ENCODE results near the gene CDC34. TPM values are rescaled to one million over a fixed set of nuclear protein-coding genes. Genes with fewer than 3 reads are reported as not detected.

CDC34 gene
- total RNA-seq, 1 donor from 2014 or later, result 265 TPM

DNA sequence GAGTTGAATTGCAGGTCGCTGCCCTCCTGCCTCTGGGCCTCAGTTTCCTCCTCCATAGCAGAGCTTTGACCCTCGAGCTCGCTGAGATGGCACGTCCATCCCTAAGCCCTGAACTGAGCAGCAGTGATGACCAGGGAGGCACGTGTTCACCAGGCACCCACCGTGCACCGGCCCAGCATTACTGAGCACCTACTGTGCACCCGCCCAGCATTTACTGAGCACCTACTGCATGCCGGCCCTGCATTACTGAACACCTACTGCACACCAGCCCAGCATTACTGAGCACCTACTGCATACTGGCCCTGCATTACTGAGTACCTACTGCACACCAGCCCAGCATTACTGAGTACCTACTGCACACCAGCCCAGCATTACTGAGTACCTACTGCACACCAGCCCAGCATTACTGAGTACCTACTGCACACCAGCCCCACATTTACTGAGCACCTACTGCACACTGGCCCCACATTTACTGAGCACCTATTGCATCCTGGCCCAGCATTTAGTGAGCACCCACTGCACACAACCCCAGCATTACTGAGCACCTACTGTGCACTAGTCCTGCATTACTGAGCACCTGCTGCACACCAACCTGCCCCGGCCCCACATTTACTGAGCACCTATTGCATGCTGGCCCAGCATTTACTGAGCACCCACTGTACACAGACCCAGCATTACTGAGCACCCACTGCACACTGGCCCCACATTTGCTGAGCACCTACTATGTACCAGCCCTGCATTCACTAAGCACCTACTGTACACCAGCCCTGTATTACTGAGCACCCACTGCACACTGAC lies 18.0 kb upstream of the CDC34 start:
- TF ChIP-seq, protein P1, sequence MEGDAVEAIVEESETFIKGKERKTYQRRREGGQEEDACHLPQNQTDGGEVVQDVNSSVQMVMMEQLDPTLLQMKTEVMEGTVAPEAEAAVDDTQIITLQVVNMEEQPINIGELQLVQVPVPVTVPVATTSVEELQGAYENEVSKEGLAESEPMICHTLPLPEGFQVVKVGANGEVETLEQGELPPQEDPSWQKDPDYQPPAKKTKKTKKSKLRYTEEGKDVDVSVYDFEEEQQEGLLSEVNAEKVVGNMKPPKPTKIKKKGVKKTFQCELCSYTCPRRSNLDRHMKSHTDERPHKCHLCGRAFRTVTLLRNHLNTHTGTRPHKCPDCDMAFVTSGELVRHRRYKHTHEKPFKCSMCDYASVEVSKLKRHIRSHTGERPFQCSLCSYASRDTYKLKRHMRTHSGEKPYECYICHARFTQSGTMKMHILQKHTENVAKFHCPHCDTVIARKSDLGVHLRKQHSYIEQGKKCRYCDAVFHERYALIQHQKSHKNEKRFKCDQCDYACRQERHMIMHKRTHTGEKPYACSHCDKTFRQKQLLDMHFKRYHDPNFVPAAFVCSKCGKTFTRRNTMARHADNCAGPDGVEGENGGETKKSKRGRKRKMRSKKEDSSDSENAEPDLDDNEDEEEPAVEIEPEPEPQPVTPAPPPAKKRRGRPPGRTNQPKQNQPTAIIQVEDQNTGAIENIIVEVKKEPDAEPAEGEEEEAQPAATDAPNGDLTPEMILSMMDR (conservative IDR thresholded peaks at IDR 0.05; ENCODE audit: low read depth, low read length), result no peak
- DNase-seq (ENCODE audit: low read depth), result no peak
- no peak overlapping the region for H3K4me3 ChIP-seq (ENCODE audit: low read depth, low read length)

DNA sequence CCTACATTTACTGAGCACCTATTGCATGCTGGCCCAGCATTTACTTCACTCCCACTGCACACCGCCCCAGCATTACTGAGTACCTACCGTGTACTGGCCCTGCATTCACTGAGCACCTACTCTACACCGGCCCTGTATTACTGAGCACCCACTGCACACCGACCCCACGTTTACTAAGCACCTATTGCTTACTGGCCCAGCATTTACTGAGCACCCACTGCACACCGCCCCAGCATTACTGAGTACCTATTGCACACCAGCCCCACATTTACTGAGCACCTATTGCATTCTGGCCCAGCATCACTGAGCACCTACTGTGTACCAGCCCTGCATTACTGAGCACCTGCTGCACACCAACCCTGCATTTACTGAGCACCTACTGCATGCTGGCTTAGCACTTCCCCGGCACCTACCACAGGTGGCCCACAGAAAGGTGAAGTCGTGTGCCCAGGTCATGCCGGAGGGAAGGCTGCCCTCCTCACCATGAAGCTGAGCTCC lies 17.3 kb upstream of the CDC34 start:
- TF ChIP-seq, protein P1 (conservative IDR thresholded peaks at IDR 0.05; ENCODE audit: low read depth, low read length), result no peak
- no peak for DNase-seq (ENCODE audit: low read depth)
- no peak overlapping the region for H3K4me3 ChIP-seq (ENCODE audit: low read depth, low read length)

DNA sequence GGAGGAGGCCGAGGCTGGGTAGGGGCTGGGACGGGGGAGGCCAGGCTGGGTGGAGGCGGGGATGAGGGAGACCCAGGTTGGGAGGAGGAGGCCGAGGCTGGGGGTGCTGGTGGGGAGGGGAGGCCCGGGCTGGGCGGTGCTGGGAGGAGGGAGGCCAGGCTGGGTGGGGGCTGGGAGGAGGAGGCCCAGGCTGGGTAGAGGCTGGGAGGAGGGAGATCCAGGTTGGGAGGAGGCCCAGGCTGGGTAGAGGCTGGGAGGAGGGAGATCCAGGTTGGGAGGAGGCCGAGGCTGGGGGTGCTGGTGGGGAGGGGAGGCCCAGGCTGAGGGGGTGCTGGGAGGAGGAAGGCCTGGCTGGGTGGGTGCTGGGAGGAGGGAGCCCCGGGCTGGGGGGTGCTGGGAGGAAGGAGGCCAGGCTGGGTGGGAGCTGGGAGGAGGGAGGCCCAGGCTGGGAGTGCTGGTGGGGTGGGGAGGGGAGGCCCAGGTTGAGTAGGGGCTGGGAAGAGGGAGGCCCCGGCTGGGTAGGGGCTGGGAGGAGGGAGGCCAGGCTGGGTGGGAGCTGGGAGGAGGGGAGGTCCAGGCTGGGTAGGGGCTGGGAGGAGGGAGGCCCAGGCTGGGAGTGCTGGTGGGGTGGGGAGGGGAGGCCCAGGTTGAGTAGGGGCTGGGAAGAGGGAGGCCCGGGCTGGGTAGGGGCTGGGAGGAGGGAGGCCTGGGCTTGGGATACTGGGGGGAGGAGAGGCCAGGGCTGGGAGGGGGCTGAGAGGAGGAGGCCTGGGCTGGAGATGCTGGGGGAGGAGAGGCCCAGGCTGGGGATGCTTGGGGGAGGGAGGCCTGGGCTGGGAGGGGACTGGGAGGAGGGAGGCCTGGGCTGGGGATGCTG lies 13.6 kb upstream of the CDC34 start:
- no peak for DNase-seq (ENCODE audit: low read depth)
- no peak overlapping the region for H3K4me3 ChIP-seq (ENCODE audit: low read depth, low read length)
- TF ChIP-seq, protein P1 (conservative IDR thresholded peaks at IDR 0.05; ENCODE audit: low read depth, low read length), result no peak

DNA sequence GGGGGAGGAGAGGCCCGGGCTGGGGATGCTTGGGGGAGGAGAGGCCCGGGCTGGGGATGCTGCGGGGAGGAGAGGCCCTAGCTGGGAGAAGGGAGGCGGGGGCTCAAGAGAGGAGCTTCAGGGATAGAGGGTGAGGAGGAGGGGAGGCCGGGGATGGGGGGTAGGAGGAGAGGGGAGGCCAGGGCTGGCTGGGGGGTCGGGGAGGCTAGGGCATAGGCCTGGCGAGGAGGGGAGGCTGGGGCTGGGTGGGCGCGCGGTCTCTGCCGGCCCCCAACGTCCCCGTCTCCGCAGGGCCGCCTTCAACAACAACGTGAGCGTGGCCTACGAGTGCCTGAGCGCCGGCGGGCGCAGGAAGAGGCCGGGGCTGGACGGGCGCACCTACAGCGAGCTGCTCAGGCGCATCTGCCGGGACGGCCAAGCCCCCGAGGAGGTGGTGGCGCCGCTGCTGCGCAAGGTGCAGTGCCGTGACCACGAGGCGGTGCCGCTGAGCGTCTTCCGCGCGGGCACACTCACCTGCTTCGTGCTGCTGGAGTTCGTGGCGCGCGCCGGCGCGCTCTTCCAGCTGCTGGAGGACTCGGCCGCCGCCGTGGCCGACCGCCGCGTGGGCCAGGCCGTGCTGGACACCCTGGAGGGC lies 12.8 kb upstream of the CDC34 start:
- H3K4me3 ChIP-seq (ENCODE audit: low read depth, low read length), result no peak overlapping the region
- no peak for DNase-seq (ENCODE audit: low read depth)
- TF ChIP-seq, protein P1 (conservative IDR thresholded peaks at IDR 0.05; ENCODE audit: low read depth, low read length), result no peak

DNA sequence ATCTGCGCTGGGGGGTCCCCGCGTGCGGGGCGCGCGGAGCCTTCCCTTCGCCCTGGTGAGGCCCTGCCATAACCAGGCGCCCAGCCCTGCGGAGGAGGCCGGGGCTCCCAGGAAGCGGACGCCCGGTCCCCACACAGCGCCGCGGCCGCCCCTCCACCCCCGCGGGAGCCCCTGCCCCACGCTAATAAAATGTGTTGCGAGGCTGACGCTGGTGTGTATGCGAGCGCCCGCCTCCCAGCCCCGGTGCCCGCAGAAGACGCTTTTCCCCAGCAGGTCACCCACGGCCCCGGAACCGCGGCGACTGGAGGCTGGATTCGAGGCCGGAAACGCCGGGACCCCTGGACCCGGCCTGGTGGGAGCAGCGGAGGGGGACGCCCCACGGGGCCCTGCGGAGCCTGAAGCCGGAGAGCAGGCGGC lies 12.1 kb upstream of the CDC34 start:
- TF ChIP-seq, protein P1 (conservative IDR thresholded peaks at IDR 0.05; ENCODE audit: low read depth, low read length), result no peak
- H3K4me3 ChIP-seq (ENCODE audit: low read depth, low read length), result no peak overlapping the region
- no peak for DNase-seq (ENCODE audit: low read depth)

DNA sequence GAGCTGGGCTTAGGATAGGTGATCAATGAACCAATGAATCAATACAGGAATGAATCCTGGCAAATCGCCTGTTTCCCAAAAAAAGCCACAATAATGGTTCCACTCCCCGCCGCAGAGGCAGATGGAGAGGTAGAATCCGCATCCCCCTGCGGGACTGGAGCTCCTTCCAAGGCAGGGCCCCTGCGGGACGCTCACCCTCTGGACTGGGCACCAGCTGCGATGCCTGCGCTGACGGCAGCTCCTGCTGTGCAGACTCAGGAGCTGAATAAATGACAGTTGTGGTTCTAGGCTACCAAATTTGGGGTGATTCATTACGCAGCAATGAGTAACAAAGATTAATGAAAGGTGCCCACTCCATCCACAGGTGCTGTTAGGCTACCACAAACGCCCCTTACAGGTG lies 8.8 kb upstream of the CDC34 start:
- no peak for DNase-seq (ENCODE audit: low read depth)
- no peak overlapping the region for H3K4me3 ChIP-seq (ENCODE audit: low read depth, low read length)
- TF ChIP-seq, protein P1 (conservative IDR thresholded peaks at IDR 0.05; ENCODE audit: low read depth, low read length), result no peak
